ENCODE measurements around the gene PADI3.

Gene PADI3

GRCh38 chr1:17329610-17330009, 80.7 kb downstream of the PADI3 start:
- POLR2A ChIA-PET = no interaction called here

DNA sequence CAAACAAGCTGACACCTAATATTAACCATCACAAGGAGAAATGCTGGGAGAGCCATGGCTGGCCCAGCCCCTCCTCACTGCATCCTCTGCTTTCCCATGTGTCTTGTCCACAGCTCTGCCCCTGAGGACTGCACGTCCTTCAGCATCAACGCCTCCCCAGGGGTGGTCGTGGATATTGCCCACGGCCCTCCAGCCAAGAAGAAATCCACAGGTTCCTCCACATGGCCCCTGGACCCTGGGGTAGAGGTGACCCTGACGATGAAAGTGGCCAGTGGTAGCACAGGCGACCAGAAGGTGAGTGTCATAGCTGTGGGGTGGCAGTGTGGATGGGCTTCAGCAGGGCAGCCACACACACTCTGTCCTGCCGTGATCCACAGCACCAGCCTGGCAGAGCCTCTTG, 82.0 kb downstream of the PADI3 start:
- CTCF ChIA-PET = interaction anchor here (0.5 kb wide), 1 partner anchor 147 kb away, joined by 3 read pairs; no protein-coding TSS in a partner anchor
- POLR2A ChIA-PET = no interaction called here

More at GRCh38 chr1:17329610-17330009, 80.7 kb downstream of the PADI3 start:
- TF ChIP-seq SP1 (IDR thresholded peaks at IDR 0.05) (no peak), BHLHE40 (IDR thresholded peaks at IDR 0.05; ENCODE audit: borderline replicate concordance) (no peak), LEF1 (IDR thresholded peaks at IDR 0.05; ENCODE audit: borderline replicate concordance) (no peak), L3MBTL2 (conservative IDR thresholded peaks at IDR 0.05) (no peak), SUZ12 (IDR thresholded peaks at IDR 0.05) (no peak), FOXM1 (IDR thresholded peaks at IDR 0.05; ENCODE audit: borderline replicate concordance) (no peak), FOXK2 (IDR thresholded peaks at IDR 0.05) (no peak), PKNOX1 (IDR thresholded peaks at IDR 0.05) (no peak), HDGF (IDR thresholded peaks at IDR 0.05; ENCODE audit: borderline replicate concordance) (no peak), NFRKB (IDR thresholded peaks at IDR 0.05) (no peak), ZNF384 (IDR thresholded peaks at IDR 0.05) (no peak), ARNT (IDR thresholded peaks at IDR 0.05) (no peak)
- CTCF ChIA-PET = no interaction called here
- DNase-seq (ENCODE audit: extremely low spot score) = no peak

GRCh38 chr1:17333081-17333480, 84.2 kb downstream of the PADI3 start:
- CTCF ChIA-PET = interaction anchor here (0.8 kb wide), 1 partner anchor 211 kb away, joined by 3 read pairs; no protein-coding TSS in a partner anchor
- POLR2A ChIA-PET = no interaction called here

More for the DNA sequence above, 82.0 kb downstream of the PADI3 start:
- no peak for DNase-seq (ENCODE audit: extremely low spot score)
- no peak for TF ChIP-seq BHLHE40 (IDR thresholded peaks at IDR 0.05; ENCODE audit: borderline replicate concordance)
- no peak for TF ChIP-seq FOXK2 (IDR thresholded peaks at IDR 0.05)
- no peak for TF ChIP-seq ZNF384 (IDR thresholded peaks at IDR 0.05)
- no peak for TF ChIP-seq FOXA1 (IDR thresholded peaks at IDR 0.05)
- no peak for TF ChIP-seq HDGF (IDR thresholded peaks at IDR 0.05; ENCODE audit: borderline replicate concordance)
- no peak for TF ChIP-seq FOXM1 (IDR thresholded peaks at IDR 0.05; ENCODE audit: borderline replicate concordance)

More at GRCh38 chr1:17333081-17333480, 84.2 kb downstream of the PADI3 start:
- TF ChIP-seq ELF4 (IDR thresholded peaks at IDR 0.05) (no peak), BHLHE40 (IDR thresholded peaks at IDR 0.05; ENCODE audit: borderline replicate concordance) (no peak), FOXM1 (IDR thresholded peaks at IDR 0.05; ENCODE audit: borderline replicate concordance) (no peak), ZNF384 (IDR thresholded peaks at IDR 0.05) (no peak), LEF1 (IDR thresholded peaks at IDR 0.05; ENCODE audit: borderline replicate concordance) (no peak), FOXK2 (IDR thresholded peaks at IDR 0.05) (no peak), NFRKB (IDR thresholded peaks at IDR 0.05) (no peak), PKNOX1 (IDR thresholded peaks at IDR 0.05) (no peak), SP1 (IDR thresholded peaks at IDR 0.05) (no peak), CTBP1 (IDR thresholded peaks at IDR 0.05; ENCODE audit: borderline replicate concordance) (no peak), SUZ12 (IDR thresholded peaks at IDR 0.05) (no peak)
- DNase-seq (ENCODE audit: extremely low spot score) = no peak

Data from HEK293T (cell line).